Measurements from ENCODE around the gene ZNF319. TPM values are rescaled to one million over a fixed set of nuclear protein-coding genes. Genes with fewer than 3 reads are reported as not detected.

ZNF319 gene
- total and polyA plus RNA-seq, 7 donors = 2.0 to 8.8 (median 6.6) TPM

GRCh38 chr16:57956270-57956808 lies 44.1 kb downstream of the ZNF319 start:
- ATAC-seq (no peak), DNase-seq (no peak)
- H3K36me3 ChIP-seq (ENCODE audit: insufficient read depth in 1 of 2, low read depth in 1 of 2) = no peaks in the 10 kb centered on the region
- 87 to 90% (median 89%) methylated on average over 8 of the region's 8 CpGs for WGBS, 3 donors
- H3K27me3 ChIP-seq (ENCODE audit: insufficient read depth in 3 of 3, low read length in 2 of 3) = peaks cover 0 to 4% (median 0%) of the 10 kb centered on the region in 3 donors
- no peak overlapping the region for H3K27ac ChIP-seq
- no peaks in the 10 kb centered on the region for H3K4me1 ChIP-seq
- H3K4me3 ChIP-seq = no peak overlapping the region
- H3K9me3 ChIP-seq = no peaks in the 10 kb centered on the region
- no peak for TF ChIP-seq CTCF (IDR thresholded peaks at IDR 0.05)
- intact Hi-C loops (cut with DNase I) = no loop called here

- Histone ChIP-seq H3K9me3 (no peaks in the 10 kb centered on the region), H3K27ac (no peak overlapping the region), H3K4me1 (no peaks in the 10 kb centered on the region), H3K27me3 (ENCODE audit: insufficient read depth in 3 of 3, low read length in 2 of 3) (peaks cover 0 to 5% (median 0%) of the 10 kb centered on the region in 3 donors), H3K4me3 (no peak overlapping the region), H3K36me3 (ENCODE audit: insufficient read depth in 1 of 2, low read depth in 1 of 2) (no peaks in the 10 kb centered on the region)
- intact Hi-C loops (cut with DNase I) = no loop called here
- 50 to 53% (median 50%) methylated on average over 12 of the region's 12 CpGs for WGBS, 3 donors
- TF ChIP-seq CTCF (IDR thresholded peaks at IDR 0.05) = no peak
- no peak for DNase-seq
- no peak for ATAC-seq
These were observed 44.8 kb downstream of the ZNF319 start for GRCh38 chr16:57955572-57956188.

GRCh38 chr16:57953857-57954256 lies 46.6 kb downstream of the ZNF319 start:
- peaks cover 0 to 5% (median 0%) of the 10 kb centered on the region in 3 donors for H3K27me3 ChIP-seq (ENCODE audit: insufficient read depth in 3 of 3, low read length in 2 of 3)
- ATAC-seq = no peak
- H3K4me1 ChIP-seq = no peaks in the 10 kb centered on the region
- H3K9me3 ChIP-seq = no peaks in the 10 kb centered on the region
- no peak overlapping the region for H3K4me3 ChIP-seq
- no peak overlapping the region for H3K27ac ChIP-seq
- no peak for DNase-seq
- H3K36me3 ChIP-seq (ENCODE audit: insufficient read depth in 1 of 2, low read depth in 1 of 2) = no peaks in the 10 kb centered on the region
- 91 to 100% (median 95%) methylated on average over 1 of the region's 1 CpG for WGBS, 3 donors
- TF ChIP-seq CTCF (IDR thresholded peaks at IDR 0.05) = no peak
- intact Hi-C loops (cut with DNase I) = no loop called here

DNA sequence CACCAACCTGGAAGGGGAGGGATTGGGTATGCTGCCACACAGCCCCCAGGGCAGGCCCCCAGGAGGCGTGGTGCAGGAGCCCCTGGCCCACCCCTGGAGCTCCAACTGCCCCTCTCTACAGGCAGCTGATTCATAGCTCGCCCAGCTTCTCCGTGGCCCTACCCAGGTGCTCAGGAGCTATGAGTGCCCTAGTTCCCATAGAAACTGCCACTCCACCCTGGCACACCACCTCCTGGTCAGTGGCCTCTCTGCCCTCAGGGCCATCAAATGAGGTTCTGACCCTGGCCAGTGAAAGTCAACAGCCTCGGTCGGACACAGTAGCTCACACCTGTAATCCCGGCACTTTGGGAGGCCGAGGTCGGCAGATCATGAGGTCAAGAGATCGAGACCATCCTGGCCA lies 47.6 kb downstream of the ZNF319 start:
- WGBS, 3 donors = 83 to 87% (median 86%) methylated on average over 9 of the region's 9 CpGs
- Histone ChIP-seq H3K27me3 (ENCODE audit: insufficient read depth in 3 of 3, low read length in 2 of 3) (peaks cover 0 to 5% (median 0%) of the 10 kb centered on the region in 3 donors), H3K9me3 (no peaks in the 10 kb centered on the region), H3K36me3 (ENCODE audit: insufficient read depth in 1 of 2, low read depth in 1 of 2) (no peaks in the 10 kb centered on the region), H3K4me3 (no peak overlapping the region), H3K4me1 (no peaks in the 10 kb centered on the region), H3K27ac (no peak overlapping the region)
- intact Hi-C loops (cut with DNase I) = no loop called here
- TF ChIP-seq CTCF (IDR thresholded peaks at IDR 0.05) = no peak
- ATAC-seq (no peak), DNase-seq (no peak)

Data from psoas muscle (tissue), 8 donors.